Activated CD4-positive, alpha-beta T cell treated with anti-CD3 and anti-CD28 coated beads, Interleukin-2, amount 50 U/mL, for 1 hour (primary cell): ENCODE results near the gene CAMTA1.
"Not testable (repeated sequence)": the region's sequence is repeated elsewhere in the genome, so short reads cannot be mapped to it uniquely, and the experiment has no call there.

ENCODE experiments used
- DNase-seq: peaks from one replicate; pipeline ENCODE4 v3.0.0-alpha.2; 2020

Gene CAMTA1

DNA sequence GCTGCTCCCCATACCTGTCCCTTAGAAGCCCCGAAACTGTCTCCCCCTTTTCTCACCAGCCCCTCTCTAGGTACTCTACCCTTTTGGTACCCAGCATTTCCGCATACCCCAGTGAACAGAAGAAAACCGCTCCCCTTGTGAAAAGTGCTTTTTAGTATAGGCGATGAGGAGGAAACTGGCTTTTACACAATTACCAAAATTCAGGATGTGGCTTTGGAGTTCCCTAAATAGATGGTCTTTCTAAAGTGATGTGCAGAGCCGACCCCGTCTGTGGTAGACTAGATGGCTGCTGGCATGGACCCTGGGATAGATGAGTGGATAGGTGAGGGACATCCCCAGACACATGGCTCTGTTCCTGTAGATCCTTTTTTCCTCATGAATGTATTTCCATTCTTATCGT, 996.2 kb downstream of the CAMTA1 start:
- DNase-seq: no peak

DNA sequence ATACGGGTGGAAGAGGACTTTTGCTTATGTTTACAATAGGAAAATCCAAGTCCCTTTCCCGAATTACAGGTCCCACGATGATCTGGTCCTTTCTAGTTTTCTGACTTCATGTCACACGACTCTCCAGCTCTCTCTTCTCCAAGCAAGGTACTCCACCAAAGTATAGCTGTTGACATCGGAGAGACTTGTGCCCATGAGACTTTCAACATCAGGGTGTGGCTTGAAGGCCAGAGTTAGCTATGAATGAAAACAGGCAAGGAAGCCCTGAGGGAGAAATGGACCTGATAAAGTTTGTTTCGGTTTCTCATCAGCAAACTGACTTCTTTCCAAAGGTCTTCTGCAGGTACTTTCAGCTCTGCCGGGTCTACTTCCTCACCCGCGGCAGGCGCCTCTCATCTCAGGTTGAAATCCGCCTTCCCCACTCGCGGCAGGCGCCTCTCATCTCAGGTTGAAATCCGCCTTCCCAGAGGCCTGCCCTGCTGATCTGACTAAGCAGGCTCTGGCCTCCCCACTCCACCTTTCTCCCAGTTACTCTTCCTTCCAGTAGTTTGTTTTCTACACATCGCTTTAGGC, 996.8 kb downstream of the CAMTA1 start:
- DNase-seq: no peak

DNA sequence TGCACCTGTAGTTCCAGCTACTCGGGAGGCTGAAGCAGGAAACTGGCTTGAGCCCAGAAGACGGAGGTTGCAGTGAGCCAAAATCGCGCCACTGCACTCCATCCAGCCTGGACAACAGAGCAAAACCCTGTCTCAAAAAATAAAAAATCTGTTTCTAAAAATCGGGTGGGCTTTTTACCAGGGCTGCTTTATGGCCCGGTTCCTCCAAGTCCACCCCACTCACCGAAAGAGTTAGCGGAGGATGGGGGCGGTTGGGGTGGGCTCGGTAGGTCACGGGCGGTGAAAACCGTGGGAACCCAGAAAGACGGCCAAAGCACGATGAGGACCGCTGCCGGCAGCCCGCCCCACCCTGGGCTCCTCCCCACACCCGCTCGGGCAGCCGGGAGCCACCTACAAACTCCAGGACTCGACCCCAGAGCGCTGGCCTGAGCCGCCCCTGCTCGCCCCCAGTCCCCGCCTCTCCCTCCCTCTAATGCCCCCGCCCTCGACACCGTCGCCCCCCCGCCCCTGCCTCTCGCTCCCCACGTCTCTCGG, 998.0 kb downstream of the CAMTA1 start:
- DNase-seq: no peak

DNA sequence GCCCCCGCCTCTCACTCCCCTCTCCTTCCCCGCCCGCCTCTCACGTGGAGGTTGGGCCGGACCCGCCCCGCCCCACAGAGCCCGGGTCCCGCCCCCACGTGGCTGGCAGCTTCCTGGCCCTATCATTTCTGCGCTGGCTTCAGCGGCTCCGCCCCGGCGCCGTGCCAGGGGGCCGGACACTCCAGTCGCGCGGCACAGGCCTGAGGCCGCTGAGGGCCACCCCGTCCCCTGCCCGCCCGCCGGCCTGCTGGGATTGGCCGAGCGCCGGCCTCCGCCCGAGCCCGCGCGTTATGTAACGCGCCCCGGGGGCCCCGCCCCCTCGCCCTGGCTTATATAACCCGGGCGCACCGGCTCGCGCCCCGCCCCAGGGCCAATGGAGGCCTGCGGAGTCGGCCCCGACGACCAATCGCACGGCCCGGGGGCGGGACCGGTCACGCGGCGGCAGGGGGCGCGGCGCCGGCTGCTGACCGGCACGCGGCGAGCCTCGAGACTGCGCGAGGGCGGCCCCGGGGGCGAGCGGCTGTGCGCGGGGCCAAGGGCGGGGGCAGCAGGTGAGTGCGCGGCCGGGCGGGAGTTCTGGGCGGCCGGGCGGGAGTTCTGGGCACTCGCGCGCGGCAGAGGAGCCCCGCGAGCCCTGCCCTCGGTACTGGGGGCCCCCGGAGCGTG, 998.7 kb downstream of the CAMTA1 start, which contains the start of gene PER3:
Gene PER3 (plus strand): TSS at position 466 of the 666 bp plus-strand sequence. CDS start 587 bp downstream, outside the sequence.
- peak; percentile 88 for DNase-seq

DNA sequence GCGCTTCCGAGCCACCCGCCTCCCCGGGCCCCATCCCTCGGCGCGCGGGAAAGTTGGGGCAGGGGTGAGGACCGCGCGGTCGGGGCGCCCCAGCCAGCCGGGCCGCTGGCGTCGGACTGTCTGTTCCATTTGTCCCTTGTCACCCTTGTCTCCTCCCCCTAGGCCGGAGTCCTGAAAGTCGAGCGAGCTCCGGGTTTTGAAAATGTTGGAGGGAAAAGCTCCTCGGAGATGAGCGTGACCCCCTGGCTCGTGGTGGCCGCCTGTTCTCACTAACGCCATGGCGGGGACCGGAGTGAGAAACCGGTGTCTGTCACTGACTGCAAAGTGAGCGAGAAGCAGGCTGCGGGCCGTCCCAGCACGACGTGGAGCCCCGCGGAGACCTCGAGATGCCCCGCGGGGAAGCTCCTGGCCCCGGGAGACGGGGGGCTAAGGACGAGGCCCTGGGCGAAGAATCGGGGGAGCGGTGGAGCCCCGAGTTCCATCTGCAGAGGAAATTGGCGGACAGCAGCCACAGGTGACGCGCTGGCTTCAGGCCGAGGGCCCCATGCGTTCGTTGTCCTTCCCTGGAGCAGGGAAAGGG, 999.3 kb downstream of the CAMTA1 start:
- DNase-seq: no peak

DNA sequence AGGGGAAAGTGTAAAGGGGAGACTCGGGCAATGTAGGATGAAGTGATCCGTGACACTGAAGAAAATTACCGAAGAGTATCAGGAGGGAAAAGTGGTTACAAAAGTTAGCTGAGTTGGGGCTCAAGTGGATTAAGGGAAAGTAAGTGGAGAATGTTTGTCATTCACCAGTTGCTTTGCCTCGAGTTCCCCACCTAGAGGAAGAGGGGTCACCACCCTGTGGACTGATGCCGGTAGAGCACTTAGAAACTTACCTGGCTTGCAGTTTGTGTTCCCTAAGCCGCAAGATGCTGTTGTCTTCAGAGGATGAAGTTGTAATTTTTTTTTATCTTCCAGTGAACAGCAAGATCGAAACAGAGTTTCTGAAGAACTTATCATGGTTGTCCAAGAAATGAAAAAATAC, 999.9 kb downstream of the CAMTA1 start:
- no peak for DNase-seq

DNA sequence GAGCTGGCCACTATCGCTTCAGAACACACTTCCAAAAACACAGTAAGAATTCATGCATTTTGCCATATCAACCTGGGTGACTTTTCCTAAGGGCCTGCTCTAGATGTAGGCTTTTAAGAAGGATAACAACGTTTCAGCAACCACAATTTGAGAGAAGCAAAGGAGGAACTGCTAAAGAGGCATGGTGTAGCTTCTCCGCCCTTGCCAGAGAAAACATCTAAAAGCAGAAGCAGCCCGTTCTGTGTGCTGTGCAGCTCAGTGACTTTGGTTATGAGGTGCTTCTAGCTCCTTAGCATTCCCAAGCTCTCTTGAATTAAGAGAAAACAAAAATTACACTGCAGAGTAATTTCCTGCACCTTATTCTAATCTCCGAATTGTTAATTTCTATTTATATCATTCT, 1001.5 kb downstream of the CAMTA1 start:
- no peak for DNase-seq

DNA sequence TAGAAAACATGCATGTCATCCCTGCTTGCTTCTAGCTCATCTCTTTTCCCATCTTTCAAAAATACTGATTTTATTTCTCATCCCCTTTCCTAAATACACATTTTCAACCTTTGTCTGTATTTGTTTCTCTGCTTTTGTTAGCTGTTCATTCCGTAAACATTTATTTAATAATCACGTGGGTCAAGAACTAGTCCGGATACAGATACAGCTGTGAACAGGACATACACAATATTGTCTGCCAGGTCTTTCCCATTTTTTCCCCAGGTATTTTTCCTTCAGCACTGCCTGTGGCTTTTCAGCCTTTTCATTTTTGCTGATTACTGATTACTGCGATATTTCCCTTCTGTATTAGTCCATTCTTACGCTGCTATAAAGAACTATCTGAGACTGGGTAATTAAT, 1004.6 kb downstream of the CAMTA1 start:
- no peak for DNase-seq

DNA sequence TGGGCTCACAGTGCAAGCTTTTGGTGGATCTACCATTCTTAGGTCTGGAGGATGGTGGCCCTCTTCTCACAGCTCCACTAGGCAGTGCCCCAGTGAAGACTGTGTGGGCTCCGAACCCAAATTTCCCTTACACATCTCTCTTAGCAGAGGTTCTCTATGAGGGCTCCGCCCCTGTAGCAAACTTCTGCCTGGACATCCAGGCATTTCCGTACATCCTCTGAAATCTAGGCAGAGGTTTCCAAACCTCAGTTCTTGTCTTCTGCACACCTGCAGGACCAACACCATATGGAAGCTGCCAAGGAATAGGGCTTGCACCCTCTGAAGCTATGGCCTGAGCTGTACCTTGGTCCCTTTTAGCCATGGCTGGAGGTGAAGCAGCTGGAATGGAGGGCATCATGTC, 1005.8 kb downstream of the CAMTA1 start:
- not testable (repeated sequence) for DNase-seq

DNA sequence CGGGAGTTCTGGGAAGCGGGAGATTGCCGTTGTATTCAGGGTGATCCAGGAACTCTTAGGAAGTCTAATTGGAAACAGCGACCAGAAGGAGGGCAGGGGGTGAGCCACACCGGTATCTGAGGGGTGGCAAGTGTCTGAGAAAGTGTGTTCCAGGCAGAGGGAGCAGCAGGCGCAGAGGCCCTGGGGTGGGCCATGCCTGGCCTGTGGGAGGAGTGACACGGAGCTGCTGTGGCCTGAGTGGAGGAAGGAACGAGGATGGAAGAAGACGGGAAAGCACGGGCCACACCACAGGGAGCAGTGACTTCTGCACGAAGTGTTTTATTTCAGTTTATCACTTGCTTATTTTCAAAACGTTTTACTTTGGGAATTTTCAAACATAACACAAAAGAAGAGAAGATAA, 1010.2 kb downstream of the CAMTA1 start:
- DNase-seq: no peak

DNA sequence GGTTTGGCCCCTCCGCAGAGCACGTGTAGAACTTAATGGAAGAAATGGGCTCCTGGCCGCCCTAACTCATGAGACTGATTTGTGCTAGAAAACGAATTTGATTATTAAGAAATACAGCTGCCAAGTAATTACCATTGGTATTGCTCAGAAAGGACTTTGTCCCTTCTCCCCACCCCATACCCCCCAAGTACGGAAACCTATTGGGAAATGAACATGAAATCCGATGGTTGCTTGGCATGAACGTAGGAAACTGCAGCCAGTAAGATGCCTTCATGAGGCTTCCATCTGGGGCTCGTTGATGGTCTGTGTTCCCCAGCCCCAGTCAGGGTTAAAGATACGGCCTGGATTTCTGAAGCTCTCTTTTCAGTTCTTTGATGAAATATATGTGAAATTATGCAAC, 1020.2 kb downstream of the CAMTA1 start:
- no peak for DNase-seq

DNA sequence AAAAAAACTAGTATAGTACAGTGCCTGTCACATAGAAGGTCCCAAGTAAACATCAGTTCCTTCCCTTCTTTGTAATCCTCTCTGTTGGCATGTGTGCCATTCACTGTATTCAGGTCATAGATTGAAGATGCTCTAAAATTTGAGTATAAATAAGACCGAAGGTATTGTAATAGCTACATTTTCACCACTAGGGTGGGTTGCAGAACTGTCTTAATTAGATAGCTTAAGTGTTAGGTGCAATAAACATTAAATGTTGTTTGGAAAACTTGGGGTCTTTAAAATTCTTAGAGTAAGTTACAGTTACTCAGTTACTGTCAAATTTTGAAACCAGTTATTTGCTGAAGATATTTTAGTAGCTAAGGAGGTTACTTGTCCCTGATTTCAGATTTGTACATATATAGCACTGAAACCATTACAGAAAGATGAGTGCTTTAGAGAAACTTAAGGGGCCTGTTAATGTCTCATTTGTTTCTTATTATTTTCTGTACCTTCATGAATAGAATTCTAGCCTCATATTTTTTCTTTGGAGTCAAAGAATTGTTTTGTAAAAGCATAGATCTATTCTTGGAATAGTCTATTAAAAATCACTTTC, 1023.1 kb downstream of the CAMTA1 start:
- no peak for DNase-seq

DNA sequence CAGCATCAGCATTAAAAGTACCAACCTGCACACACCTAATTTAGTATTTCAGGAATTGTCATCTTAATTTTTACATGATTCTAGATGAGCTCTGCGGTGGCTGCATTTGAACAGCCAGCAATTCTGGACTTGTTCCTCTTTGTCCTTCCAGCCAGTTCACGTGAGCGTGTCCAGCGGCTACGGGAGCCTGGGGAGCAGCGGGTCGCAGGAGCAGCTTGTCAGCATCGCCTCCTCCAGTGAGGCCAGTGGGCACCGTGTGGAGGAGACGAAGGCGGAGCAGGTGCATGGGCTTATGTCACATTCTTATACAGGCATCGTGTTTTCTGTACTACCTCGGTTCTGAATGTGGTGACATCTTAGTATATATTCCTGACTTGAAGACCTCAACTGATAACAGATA, 1024.5 kb downstream of the CAMTA1 start:
- no peak for DNase-seq

DNA sequence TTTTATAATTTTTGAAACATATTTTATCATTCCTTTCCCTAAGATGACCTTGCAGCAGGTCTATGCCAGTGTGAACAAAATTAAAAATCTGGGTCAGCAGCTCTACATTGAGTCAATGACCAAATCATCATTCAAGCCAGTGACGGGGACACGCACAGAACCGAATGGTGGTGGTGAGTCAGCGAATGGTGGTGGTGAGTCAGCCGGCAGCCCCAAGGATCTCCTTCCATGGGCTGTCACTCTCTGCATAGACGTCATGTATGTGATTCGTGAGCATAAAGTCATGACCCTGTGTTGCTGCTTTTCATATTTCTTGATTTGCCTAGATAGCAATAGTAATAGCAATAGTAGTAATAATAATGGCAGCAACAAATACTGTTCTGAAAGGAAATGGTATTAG, 1025.1 kb downstream of the CAMTA1 start:
- DNase-seq: no peak

DNA sequence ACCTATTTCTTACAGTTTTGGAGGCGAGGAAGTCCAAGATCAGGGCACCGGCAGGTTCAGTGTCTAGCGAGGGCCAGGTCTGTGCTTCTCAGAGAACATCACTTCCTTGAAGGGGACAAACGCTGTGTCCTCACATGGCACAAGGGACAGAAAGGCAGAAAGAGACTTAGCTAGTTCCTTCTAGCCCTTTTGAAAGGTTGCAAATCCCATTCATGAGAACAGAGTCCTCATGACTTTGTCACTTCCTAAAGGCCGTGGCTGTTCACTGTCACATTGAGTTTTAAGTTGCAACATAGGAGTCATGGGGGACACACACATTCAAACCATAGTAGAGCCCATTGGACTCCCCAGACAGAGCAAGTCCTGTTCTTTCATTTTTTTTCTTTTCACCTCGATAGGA, 1026.2 kb downstream of the CAMTA1 start:
- no peak for DNase-seq

DNA sequence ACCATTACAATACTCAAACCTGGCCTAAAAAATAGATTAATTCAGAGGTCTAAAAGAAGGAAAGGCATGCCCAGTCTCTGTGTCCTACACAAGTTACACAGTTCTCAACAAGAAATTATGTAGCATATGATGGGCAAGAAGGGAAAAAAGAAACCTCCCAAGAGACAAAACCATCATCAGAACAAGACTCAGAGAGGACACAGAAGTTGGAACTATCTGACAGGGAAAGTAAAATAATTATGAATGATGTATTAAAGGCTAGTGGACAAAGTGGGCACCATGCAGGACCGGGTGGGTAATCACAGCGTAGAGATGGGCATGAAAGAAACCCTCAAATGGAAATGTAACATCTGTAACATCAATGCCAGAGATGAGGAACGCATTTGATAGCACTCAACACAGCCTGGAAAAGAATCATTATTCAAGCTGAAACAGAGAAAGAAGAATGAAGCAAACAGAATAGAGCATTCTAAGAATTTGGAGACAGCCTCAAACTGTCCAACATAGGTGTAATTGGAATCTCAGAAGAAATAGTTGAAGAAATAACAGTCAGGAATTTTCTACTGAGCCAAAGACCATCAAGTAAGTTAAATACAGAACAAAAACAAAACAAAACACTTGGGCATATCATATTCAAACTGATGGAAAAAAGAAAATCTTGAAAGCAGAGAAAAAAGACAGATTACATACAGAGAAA, 1028.6 kb downstream of the CAMTA1 start:
- no peak for DNase-seq
